Neural cell (in vitro differentiated cells): ENCODE data around the gene FAM53A. TPM values are rescaled to one million over a fixed set of nuclear protein-coding genes. Genes with fewer than 3 reads are reported as not detected.

Experiments used
- H2AFZ ChIP-seq: fragments of 200-600, 300-800 bp; sonication (generic), shearing (Covaris generic); 2 replicates; pipeline ENCODE4 v1.6.0; 2014; ENCODE audit warnings: low read depth, mild to moderate bottlenecking, antibody characterized with exemption, low read length, moderate library complexity
- H3F3A ChIP-seq: fragments of 200-600 bp; shearing (Covaris generic); 2 replicates; pipeline ENCODE4 v1.6.1; 2016; ENCODE audit warnings: mild to moderate bottlenecking, moderate library complexity, mixed read lengths, antibody characterized with exemption, low read length; ENCODE audit not compliant: insufficient read depth, poor library complexity, severe bottlenecking
- H3K27ac ChIP-seq: fragments of 200-600, 300-800 bp; sonication (generic), shearing (Covaris generic); 2 replicates; pipeline ENCODE4 v1.5.1; 2014; ENCODE audit warnings: mild to moderate bottlenecking, low read length, moderate library complexity
- H3K27me3 ChIP-seq: fragments of 300-800, 200-600 bp; sonication (generic), shearing (Covaris generic); 2 replicates; pipeline ENCODE4 v1.6.0; 2014; ENCODE audit warnings: mild to moderate bottlenecking, low read depth, low read length, moderate library complexity; ENCODE audit not compliant: insufficient read depth
- H3K36me3 ChIP-seq: fragments of 300-800, 200-600 bp; sonication (generic), shearing (Covaris generic); 2 replicates; pipeline ENCODE4 v1.5.1; 2014; ENCODE audit warnings: mild to moderate bottlenecking, antibody characterized with exemption, low read length, moderate library complexity; ENCODE audit not compliant: insufficient read depth
- H3K4me2 ChIP-seq: fragments of 300-800, 200-600 bp; sonication (generic), shearing (Covaris generic); 2 replicates; pipeline ENCODE4 v1.6.0; 2014; ENCODE audit warnings: mild to moderate bottlenecking, low read length
- H3K4me3 ChIP-seq: fragments of 300-800, 200-600 bp; sonication (generic), shearing (Covaris generic); 2 replicates; pipeline ENCODE4 v1.5.1; 2014; ENCODE audit warnings: mild to moderate bottlenecking, low read length, moderate library complexity
- H3K79me2 ChIP-seq: fragments of 200-600 bp; shearing (Covaris generic); replicated peaks from 2 replicates; pipeline ENCODE4 v1.6.0; 2014; ENCODE audit warnings: mild to moderate bottlenecking, low read length, moderate library complexity; ENCODE audit not compliant: insufficient read depth
- H3K9ac ChIP-seq: fragments of 300-800, 200-600 bp; sonication (generic), shearing (Covaris generic); 2 replicates; pipeline ENCODE4 v1.6.1; 2016; ENCODE audit warnings: mild to moderate bottlenecking, low read length, mixed read lengths
- H3K9me2 ChIP-seq: fragments of 200-600 bp; shearing (Covaris generic); 2 replicates; pipeline ENCODE4 v1.6.1; 2016; ENCODE audit warnings: mild to moderate bottlenecking, low read length, mixed read lengths; ENCODE audit not compliant: insufficient read depth
- H3K9me3 ChIP-seq: fragments of 200-600, 300-800 bp; sonication (generic), shearing (Covaris generic); 2 replicates; pipeline ENCODE4 v1.6.1; 2016; ENCODE audit warnings: mild to moderate bottlenecking, mixed run types, low read length, moderate library complexity, mixed read lengths
- H4K20me1 ChIP-seq: fragments of 200-600 bp; shearing (Covaris generic); 2 replicates; pipeline ENCODE4 v1.6.1; 2016; ENCODE audit warnings: mild to moderate bottlenecking, mixed run types; ENCODE audit not compliant: insufficient read depth
- CTCF ChIP-seq: fragments of 450-650 bp; IDR thresholded peaks from 2 replicates; pipeline ENCODE4 v1.5.1; 2014; ENCODE audit warnings: antibody characterized with exemption, mild to moderate bottlenecking, moderate library complexity; ENCODE audit not compliant: poor library complexity, severe bottlenecking
- EP300 ChIP-seq: fragments of 450-650 bp; conservative IDR thresholded peaks from 2 replicates; pipeline ENCODE4 v1.6.1; 2014; ENCODE audit warnings: antibody characterized with exemption, mild to moderate bottlenecking, moderate library complexity; ENCODE audit not compliant: poor library complexity, severe bottlenecking
- EZH2 ChIP-seq: fragments of 200-600, 300-800 bp; shearing (Covaris generic), sonication (generic); IDR thresholded peaks from 2 replicates; pipeline ENCODE4 v1.6.1; 2014; ENCODE audit warnings: antibody characterized with exemption, low read length, borderline replicate concordance, mild to moderate bottlenecking; ENCODE audit not compliant: insufficient read depth, poor library complexity, severe bottlenecking
- MXI1 ChIP-seq: fragments of 450-650 bp; conservative IDR thresholded peaks from 2 replicates; pipeline ENCODE4 v1.6.1; 2014; ENCODE audit warnings: antibody characterized with exemption, mild to moderate bottlenecking; ENCODE audit not compliant: poor library complexity, severe bottlenecking
- POLR2AphosphoS5 ChIP-seq: IDR thresholded peaks from 2 replicates; pipeline ENCODE4 v1.6.1; 2012
- RAD21 ChIP-seq: fragments of 450-650 bp; conservative IDR thresholded peaks from 2 replicates; pipeline ENCODE4 v1.6.1; 2014; ENCODE audit warnings: antibody characterized with exemption, mild to moderate bottlenecking, moderate library complexity
- SMC3 ChIP-seq: fragments of 450-650 bp; conservative IDR thresholded peaks from 2 replicates; pipeline ENCODE4 v1.6.1; 2014; ENCODE audit warnings: antibody characterized with exemption, mild to moderate bottlenecking, moderate library complexity; ENCODE audit not compliant: poor library complexity
- TAF1 ChIP-seq: IDR thresholded peaks from 2 replicates; pipeline ENCODE4 v1.6.1; 2012; ENCODE audit warnings: low read depth
- polyA plus RNA-seq: library from polyadenylated mRNA; depleted of rRNA; stranded (reverse); fragments of >200 nt; gene quantifications from 2 replicates; pipeline ENCODE4 v1.2.3, GENCODE V29; 2014
- TF ChIP-seq, protein P1 (sequence below): IDR thresholded peaks from 2 replicates; pipeline ENCODE4 v1.6.1; 2012; ENCODE audit warnings: borderline replicate concordance

The FAM53A gene
- polyA plus RNA-seq, 1 donor from 2014 or later, result not detected

DNA sequence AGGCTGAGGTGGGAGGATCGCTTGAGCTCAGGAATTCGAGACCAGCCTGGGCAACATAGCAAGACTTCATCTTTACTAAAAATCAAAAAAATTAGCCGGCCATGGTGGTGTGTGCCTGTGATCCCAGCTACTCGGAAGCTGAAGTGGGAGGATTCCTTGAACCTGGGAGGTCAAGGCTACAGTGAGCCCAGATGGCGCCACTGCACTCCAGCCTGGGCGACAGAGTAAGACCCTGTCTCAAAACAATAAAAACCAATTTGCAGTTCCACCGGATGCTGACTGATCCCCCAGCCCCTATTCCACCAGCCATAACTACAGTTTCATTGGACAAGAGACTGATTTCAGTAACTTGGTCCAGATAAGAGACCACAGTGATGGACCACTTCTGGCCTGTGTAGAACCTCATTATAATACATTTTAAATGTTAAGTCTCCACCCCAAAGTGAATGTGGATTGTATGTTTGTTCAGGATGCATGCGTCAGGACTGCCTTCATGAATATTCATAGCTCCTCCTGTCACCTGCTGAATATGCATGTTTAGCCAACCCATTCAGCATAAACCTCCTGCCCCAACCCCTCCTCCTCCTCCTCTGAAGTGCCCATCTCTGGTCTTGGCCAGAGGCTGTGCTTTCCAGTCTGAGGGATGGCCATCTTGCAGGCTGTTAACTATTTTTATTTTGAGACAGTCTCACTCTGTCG lies 30.3 kb upstream of the FAM53A start:
- Histone ChIP-seq H4K20me1 (no peaks in the 10 kb centered on the region), H3K9me3 (no peaks in the 10 kb centered on the region), H3K9ac (no peak overlapping the region), H3K27ac (no peak overlapping the region), H3K4me3 (no peak overlapping the region), H3K79me2 (peaks cover 18% of the 10 kb centered on the region), H3K36me3 (no peaks in the 10 kb centered on the region), H3K4me2 (no peak overlapping the region), H2AFZ (no peak overlapping the region), H3K27me3 (no peaks in the 10 kb centered on the region), H3K9me2 (no peaks in the 10 kb centered on the region), H3F3A (no peaks in the 10 kb centered on the region)
- TF ChIP-seq RAD21 (no peak), EP300 (no peak), EZH2 (no peak), MXI1 (no peak), SMC3 (no peak), TAF1 (no peak), POLR2AphosphoS5 (no peak), CTCF (no peak)
- TF ChIP-seq, protein P1, sequence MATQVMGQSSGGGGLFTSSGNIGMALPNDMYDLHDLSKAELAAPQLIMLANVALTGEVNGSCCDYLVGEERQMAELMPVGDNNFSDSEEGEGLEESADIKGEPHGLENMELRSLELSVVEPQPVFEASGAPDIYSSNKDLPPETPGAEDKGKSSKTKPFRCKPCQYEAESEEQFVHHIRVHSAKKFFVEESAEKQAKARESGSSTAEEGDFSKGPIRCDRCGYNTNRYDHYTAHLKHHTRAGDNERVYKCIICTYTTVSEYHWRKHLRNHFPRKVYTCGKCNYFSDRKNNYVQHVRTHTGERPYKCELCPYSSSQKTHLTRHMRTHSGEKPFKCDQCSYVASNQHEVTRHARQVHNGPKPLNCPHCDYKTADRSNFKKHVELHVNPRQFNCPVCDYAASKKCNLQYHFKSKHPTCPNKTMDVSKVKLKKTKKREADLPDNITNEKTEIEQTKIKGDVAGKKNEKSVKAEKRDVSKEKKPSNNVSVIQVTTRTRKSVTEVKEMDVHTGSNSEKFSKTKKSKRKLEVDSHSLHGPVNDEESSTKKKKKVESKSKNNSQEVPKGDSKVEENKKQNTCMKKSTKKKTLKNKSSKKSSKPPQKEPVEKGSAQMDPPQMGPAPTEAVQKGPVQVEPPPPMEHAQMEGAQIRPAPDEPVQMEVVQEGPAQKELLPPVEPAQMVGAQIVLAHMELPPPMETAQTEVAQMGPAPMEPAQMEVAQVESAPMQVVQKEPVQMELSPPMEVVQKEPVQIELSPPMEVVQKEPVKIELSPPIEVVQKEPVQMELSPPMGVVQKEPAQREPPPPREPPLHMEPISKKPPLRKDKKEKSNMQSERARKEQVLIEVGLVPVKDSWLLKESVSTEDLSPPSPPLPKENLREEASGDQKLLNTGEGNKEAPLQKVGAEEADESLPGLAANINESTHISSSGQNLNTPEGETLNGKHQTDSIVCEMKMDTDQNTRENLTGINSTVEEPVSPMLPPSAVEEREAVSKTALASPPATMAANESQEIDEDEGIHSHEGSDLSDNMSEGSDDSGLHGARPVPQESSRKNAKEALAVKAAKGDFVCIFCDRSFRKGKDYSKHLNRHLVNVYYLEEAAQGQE, result no peak

DNA sequence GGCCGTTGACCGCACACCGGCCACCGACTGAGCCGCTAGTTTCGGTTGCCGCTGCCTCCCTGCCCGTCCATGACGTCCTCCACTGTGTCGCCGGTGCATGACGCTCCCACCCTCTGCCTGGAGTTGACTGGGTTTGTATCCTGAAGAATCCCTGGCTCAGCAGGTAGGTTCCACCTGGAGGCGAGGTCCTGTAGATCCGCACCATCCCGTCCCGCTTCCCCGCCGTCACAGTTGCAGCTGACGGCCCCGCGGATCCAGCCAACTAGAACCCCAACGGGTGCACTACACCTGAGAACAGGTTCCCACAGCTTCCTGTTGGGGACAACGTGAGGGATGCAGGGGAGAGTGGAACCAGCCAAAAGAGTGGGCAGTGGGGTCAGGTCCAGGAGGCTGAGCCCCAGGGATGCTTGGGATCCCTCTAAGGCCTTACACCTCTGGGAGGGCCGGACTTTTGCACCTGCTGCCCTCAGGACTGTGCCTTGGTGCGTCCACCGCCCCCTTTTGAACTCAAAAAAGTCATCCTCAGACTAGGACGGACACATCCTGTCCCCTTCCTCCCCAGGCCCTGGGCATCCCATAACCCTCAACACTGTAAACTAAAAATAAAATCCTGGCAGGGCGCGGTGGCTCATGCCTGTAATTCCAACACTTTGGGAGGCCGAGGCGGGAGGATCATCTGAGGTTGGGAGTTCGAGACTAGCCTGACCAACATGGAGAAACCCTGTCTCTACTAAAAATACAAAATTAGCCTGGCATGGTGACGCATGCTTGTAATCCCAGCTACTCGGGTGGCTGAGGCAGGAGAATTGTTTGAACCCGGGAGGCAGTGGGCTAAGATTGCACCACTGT lies 29.1 kb upstream of the FAM53A start:
- TF ChIP-seq EZH2 (no peak), POLR2AphosphoS5 (no peak), SMC3 (no peak), RAD21 (no peak), MXI1 (no peak), TAF1 (no peak), EP300 (no peak), CTCF (no peak)
- TF ChIP-seq, protein P1, result no peak
- H3K9ac ChIP-seq, result peak overlapping the region; percentile 83
- no peak overlapping the region for H3K4me2 ChIP-seq
- no peaks in the 10 kb centered on the region for H3F3A ChIP-seq
- peak overlapping the region; percentile 65 for H3K27ac ChIP-seq
- no peaks in the 10 kb centered on the region for H3K36me3 ChIP-seq
- H3K4me3 ChIP-seq, result peak overlapping the region; percentile 97
- H3K9me2 ChIP-seq, result no peaks in the 10 kb centered on the region
- no peaks in the 10 kb centered on the region for H3K27me3 ChIP-seq
- no peak overlapping the region for H2AFZ ChIP-seq
- peaks cover 25% of the 10 kb centered on the region for H3K79me2 ChIP-seq
- no peaks in the 10 kb centered on the region for H3K9me3 ChIP-seq
- no peaks in the 10 kb centered on the region for H4K20me1 ChIP-seq
